GM21723 (cell line): Measurements from ENCODE around the gene SLC30A1.
"Not testable (repeated sequence)": the region's sequence is repeated elsewhere in the genome, so short reads cannot be mapped to it uniquely, and the experiment has no call there.

Experiments used
- ATAC-seq: cut with Tn5 transposase; IDR thresholded peaks from one replicate; pipeline ENCODE4 v1.9.1; 2021; ENCODE audit warnings: mild to moderate bottlenecking, moderate library complexity; ENCODE audit not compliant: unreplicated experiment

Gene SLC30A1, protein sequence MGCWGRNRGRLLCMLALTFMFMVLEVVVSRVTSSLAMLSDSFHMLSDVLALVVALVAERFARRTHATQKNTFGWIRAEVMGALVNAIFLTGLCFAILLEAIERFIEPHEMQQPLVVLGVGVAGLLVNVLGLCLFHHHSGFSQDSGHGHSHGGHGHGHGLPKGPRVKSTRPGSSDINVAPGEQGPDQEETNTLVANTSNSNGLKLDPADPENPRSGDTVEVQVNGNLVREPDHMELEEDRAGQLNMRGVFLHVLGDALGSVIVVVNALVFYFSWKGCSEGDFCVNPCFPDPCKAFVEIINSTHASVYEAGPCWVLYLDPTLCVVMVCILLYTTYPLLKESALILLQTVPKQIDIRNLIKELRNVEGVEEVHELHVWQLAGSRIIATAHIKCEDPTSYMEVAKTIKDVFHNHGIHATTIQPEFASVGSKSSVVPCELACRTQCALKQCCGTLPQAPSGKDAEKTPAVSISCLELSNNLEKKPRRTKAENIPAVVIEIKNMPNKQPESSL

GRCh38 chr1:211578640-211579439, at the start of gene SLC30A1:
Gene SLC30A1 (minus strand): TSS chr1:211579161. CDS start chr1:211578612, 549 bp downstream.
- peak; percentile 86 for ATAC-seq

DNA sequence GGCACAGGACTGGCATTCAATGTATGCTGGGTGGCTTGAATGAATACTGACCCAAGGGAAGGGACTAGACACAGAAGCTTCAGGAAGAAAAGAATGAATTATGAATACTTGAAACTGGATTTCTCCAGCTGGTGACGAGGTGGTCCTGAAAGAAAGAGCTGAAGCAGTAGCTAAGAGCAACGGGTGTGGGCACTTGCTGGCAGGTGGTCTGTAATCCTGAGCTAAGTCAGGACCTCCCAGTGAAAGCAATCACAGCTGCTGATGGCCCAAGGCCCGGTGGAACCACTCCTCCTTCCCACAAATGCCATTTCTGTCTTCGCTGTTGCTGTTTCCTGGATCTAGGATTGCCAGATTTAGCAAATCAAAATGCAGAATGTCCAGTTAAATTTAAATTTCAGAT, 49.5 kb upstream of the SLC30A1 start:
- ATAC-seq, result no peak

DNA sequence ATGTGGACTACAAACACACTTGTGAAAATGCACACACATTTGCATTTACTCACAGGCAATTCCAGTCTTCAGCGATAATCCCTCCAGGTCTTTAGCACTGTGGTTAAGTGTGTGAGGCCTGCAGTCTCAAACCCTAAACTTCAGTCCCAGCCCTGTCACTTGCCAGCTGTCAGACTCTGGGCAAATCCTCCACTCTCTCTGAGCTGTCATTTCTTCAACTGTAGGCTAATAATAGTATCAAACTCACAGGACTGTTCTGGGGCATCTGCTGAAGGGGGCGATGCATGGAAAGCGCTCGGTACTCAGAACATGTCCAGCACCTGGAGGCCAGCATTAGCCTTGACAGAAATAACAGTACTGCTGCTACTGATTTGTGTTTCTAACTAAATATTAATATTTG, 48.3 kb upstream of the SLC30A1 start:
- ATAC-seq, result no peak

- ATAC-seq, result not testable (repeated sequence)
Measured at GRCh38 chr1:211625866-211626265, 46.9 kb upstream of the SLC30A1 start.

- no peak for ATAC-seq
Measured at GRCh38 chr1:211625040-211625439, 46.1 kb upstream of the SLC30A1 start.

DNA sequence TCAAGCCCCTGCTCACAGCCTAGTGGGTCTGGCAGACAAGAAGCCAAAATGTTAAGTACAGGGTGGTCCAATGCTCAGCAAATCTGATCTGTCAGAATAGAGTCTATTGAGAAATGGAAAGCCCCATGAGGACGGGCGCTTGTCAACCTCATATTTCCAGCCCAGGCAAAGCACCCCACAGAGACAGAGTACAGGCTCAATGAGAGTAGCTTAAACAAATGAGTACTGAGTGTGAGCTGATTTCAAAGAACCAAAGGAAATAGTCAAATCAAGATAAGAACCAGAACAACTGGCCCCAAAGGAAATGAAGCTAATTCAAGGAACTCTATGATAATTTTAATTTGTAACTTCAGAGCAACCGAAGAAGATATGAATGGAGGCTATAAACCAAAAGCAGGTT, 44.6 kb upstream of the SLC30A1 start:
- ATAC-seq, result no peak

DNA sequence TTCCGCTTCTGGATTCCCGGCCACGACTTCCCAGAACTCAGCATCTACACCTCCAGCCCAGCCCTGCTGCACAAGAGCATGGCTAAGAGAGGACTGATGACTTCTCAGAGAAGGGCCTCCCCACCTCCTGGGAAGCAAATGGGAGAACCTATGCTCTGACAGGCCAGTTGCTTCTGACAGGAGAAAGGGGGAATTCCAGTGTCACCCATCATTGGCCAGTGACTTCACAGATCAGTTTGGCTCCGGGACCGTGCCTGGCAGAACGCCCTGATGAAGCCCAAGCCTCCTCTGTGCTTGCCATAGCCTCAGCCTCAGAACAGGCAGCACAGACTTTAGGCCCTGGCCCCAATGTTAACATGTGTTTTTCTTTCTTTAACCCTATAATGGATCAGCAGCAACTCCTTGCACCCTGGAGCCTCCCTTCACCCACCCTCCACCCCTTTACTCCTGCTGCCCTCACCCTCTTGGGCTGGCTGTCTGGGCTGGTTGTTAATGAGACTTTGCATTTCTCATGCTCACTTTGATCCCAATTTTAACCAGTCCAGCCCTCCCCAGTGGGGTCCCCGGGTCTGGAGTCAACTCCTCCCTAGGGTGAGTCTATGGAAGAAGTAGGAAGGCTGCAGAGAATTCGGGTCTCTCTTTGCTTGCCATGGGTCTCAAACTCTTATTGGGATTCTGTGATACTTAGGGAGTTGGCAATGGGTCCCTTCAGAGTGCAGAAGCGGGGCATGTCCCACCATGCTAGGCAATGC, 42.7 kb upstream of the SLC30A1 start:
- no peak for ATAC-seq

DNA sequence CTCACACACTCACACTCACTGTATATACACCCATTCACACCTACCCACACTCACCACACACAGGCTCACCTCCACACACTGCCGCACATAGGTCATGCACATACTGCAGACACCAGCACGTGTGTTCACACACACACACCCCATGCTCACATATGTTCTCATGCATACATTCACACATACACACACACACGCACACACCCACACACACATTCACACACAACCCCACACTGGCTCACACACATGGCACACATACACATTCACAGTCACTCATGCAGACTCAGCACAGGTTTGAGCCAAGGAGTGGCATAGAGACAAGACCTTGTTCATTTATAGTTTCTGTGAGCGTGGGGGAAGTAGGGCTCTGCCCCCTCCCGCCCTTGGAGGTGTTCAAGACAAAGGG, 41.1 kb upstream of the SLC30A1 start:
- ATAC-seq, result no peak

GRCh38 chr1:211619033-211619996, 40.4 kb upstream of the SLC30A1 start:
- no peak for ATAC-seq

GRCh38 chr1:211616965-211617297, 38.0 kb upstream of the SLC30A1 start:
- ATAC-seq, result no peak

DNA sequence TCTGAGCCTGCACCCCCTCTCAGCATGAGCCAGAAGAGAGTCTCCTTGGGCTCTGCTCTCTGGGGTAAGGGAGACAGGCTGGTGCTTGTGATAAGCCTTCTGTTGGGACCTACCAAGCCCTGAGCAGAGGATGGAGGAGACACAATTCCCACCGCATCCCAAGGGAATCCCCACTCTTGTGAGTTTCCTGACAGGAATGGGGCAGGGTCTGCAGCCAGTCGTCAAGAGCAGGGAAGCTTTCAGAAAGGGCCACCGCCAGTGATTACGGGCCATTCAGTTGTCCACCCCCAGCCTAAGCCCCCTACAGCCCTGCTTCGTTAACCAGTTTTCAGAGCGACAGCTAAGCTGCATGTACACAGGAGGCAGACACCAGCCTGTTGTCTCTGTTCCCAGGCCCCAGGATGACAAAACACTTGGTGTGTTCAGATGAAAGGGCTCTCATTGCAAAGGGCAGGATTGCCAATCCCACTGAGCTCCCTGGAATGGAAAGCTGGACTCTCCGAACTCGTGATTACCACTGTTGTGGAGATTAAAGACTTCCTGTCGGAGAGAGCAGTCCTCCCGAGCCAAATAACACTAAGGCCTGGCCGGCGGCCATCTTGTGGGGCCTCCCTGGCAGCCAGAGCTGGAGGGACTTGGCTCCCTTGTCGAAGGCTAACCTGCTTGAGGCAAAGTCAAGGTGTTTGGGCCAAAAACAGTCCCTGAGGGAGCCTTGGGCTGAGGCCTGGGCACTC, 37.4 kb upstream of the SLC30A1 start:
- ATAC-seq, result no peak

DNA sequence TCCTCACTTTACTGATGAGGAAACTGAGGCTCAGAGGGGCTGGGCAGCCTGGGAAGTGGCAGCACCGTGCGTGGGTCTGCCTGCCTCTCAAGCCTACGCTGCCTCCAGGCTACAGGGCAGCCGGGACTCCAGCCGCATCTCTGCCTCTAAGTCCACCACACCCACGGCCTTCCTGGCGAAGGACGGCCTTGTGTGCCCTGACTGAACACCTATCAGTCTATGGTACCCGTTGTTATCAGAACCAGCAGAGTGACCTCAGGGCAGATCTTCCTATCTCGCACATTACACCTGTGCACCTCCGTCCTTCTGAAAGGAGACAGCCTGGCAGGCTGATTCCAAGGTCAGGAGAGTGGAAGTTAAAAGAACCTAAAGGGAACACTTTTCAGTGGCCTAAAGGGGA, 35.7 kb upstream of the SLC30A1 start:
- no peak for ATAC-seq

GRCh38 chr1:211613951-211614350, 35.0 kb upstream of the SLC30A1 start:
- no peak for ATAC-seq

DNA sequence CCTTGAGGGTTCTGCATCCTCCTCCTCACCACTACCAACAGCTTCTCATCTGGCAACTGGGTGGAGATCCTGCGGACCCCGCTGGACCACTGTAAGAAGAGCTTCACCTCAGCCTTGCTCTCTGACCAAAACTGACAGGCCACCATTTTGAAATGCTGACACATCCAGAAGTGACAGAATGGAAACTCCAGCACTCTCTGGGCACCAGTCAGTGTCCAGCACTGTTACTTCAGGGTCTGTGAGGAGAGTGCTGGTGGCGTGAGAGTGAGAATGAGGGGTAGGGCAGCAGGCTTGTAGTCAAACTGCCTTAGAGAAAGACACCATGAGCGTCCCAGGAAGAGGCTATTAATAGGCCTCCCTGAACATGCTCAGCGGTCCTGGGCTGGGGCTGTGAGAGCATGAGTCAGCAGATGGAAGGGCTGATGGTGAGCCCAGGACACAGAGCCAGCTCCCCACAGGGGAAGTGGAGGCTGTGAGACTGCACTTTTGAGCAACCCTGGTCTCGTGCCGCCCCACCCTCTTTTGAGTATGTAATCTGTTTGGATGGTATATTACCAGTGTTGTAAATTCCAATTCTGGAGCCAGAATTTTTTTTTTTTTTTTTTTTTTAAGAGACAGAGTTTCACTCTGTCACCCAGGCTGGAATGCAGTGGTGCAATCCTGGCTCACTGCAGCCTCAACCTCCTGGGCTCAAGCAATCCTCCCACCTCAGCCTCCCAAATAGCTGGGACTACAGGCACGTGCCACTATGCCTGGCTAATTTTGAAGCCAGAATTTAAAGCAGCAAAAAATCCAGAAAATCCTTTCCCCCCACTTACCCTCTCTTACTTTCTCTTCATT, 34.4 kb upstream of the SLC30A1 start:
- no peak for ATAC-seq

DNA sequence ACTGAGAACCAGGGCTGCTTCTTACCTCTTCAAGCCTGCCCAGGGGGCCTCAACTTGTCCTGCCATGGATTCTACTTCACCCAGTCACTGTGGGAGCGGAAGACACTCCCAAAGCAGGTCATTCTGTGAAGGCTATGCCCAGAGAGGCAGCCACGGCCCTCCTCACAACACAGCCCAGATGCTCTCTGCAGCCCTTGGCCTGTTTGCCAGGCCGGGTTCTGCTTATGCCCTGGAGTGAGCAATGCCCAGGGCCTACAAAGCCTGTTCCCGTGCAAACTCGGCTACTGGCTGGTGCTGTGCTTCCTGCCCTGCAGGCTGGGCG, 33.8 kb upstream of the SLC30A1 start:
- no peak for ATAC-seq

- ATAC-seq, result no peak
Measured at GRCh38 chr1:211611818-211612217, 32.9 kb upstream of the SLC30A1 start.

GRCh38 chr1:211610779-211611556, 32.0 kb upstream of the SLC30A1 start:
- ATAC-seq, result no peak
